SK-N-SH (cell line): ENCODE data around the gene AFAP1L2.

ENCODE experiments used
- NRF1 ChIP-seq: IDR thresholded peaks from 2 replicates; pipeline ENCODE4 v1.6.1; 2012; ENCODE audit warnings: low read depth, mild to moderate bottlenecking, low read length
- TF ChIP-seq, protein P1 (sequence below): fragments of 200-600 bp; sonication (generic); IDR thresholded peaks from 2 replicates; pipeline ENCODE4 v1.6.1; 2017; ENCODE audit warnings: antibody characterized with exemption, mild to moderate bottlenecking, moderate library complexity
- TF ChIP-seq, protein P2 (sequence below): IDR thresholded peaks from 2 replicates; pipeline ENCODE4 v1.4.0; 2012; ENCODE audit warnings: low read depth
- TF ChIP-seq, protein P3 (sequence below): IDR thresholded peaks from 2 replicates; pipeline ENCODE4 v1.6.1; 2012; ENCODE audit warnings: mild to moderate bottlenecking, low read depth, low read length, moderate library complexity

DNA sequence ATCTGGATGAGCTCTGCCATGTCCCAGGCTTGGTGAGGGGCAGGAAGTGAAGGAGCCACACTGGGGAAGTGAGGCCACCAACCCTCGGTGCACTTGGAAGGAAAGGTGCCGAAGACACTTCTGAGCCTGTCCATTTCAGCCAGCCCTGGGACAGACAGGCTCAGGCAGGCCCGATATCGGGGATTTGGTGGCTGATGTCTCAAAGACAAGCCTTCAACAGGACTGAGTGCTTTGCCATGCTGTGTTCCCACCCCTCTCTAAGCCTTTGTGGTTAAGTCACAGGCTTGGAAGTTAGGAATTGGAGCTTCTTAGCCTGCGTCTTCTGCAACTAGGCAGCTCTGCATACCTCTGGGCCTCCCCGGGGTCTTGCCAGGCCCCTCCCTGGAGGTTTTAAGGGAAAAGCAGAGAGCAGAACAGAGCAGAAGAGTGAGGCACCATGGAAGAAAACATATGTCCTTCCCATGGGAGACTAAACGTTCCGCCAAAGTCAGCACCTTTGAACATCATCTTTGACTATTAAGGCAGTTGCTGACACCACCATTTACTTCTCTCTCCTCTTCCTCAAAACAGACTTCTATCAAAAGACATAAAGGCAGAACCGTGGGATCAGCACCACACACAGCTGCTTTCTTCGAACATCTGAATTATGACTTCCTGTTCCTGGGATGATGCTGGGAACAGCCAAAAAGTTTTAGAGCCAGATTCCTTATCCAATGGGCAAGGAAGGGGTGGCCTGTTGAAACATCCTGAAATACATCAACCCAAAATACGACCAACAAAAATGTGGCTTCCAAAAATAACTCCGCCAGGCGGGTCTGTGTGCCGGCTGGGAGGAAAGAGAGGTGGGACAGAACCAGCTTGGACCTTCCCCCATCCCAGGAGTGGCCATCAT, 71.8 kb downstream of the AFAP1L2 start:
- TF ChIP-seq, protein P1, sequence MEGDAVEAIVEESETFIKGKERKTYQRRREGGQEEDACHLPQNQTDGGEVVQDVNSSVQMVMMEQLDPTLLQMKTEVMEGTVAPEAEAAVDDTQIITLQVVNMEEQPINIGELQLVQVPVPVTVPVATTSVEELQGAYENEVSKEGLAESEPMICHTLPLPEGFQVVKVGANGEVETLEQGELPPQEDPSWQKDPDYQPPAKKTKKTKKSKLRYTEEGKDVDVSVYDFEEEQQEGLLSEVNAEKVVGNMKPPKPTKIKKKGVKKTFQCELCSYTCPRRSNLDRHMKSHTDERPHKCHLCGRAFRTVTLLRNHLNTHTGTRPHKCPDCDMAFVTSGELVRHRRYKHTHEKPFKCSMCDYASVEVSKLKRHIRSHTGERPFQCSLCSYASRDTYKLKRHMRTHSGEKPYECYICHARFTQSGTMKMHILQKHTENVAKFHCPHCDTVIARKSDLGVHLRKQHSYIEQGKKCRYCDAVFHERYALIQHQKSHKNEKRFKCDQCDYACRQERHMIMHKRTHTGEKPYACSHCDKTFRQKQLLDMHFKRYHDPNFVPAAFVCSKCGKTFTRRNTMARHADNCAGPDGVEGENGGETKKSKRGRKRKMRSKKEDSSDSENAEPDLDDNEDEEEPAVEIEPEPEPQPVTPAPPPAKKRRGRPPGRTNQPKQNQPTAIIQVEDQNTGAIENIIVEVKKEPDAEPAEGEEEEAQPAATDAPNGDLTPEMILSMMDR, result no peak
- TF ChIP-seq NRF1, result no peak
- TF ChIP-seq, protein P2, sequence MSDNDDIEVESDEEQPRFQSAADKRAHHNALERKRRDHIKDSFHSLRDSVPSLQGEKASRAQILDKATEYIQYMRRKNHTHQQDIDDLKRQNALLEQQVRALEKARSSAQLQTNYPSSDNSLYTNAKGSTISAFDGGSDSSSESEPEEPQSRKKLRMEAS, result no peak
- TF ChIP-seq, protein P3, sequence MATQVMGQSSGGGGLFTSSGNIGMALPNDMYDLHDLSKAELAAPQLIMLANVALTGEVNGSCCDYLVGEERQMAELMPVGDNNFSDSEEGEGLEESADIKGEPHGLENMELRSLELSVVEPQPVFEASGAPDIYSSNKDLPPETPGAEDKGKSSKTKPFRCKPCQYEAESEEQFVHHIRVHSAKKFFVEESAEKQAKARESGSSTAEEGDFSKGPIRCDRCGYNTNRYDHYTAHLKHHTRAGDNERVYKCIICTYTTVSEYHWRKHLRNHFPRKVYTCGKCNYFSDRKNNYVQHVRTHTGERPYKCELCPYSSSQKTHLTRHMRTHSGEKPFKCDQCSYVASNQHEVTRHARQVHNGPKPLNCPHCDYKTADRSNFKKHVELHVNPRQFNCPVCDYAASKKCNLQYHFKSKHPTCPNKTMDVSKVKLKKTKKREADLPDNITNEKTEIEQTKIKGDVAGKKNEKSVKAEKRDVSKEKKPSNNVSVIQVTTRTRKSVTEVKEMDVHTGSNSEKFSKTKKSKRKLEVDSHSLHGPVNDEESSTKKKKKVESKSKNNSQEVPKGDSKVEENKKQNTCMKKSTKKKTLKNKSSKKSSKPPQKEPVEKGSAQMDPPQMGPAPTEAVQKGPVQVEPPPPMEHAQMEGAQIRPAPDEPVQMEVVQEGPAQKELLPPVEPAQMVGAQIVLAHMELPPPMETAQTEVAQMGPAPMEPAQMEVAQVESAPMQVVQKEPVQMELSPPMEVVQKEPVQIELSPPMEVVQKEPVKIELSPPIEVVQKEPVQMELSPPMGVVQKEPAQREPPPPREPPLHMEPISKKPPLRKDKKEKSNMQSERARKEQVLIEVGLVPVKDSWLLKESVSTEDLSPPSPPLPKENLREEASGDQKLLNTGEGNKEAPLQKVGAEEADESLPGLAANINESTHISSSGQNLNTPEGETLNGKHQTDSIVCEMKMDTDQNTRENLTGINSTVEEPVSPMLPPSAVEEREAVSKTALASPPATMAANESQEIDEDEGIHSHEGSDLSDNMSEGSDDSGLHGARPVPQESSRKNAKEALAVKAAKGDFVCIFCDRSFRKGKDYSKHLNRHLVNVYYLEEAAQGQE, result no peak
